ENCODE results near the gene ADGRB3.
A peak's percentile ranks its signal among the peaks of the same experiment; 100 is the strongest.

The ADGRB3 gene

GRCh38 chr6:68726992-68727391 lies 91.9 kb downstream of the ADGRB3 start:
- no peaks in the 10 kb centered on the region for H3K9me3 ChIP-seq (ENCODE audit: control insufficient read depth in 1 of 2, low read length in 2 of 2)
- H3K27me3 ChIP-seq (ENCODE audit: low read depth, low read length): no peaks in the 10 kb centered on the region
- H3K4me3 ChIP-seq (ENCODE audit: low read depth in 1 of 2, low read length in 2 of 2): no peak overlapping the region
- no peaks in the 10 kb centered on the region for H3K36me3 ChIP-seq (ENCODE audit: control insufficient read depth in 1 of 2, insufficient read depth in 2 of 2, low read length in 2 of 2)
- no peaks in the 10 kb centered on the region for H3K4me1 ChIP-seq (ENCODE audit: control insufficient read depth in 1 of 2, insufficient read depth in 2 of 2, low read length in 2 of 2)
- H3K27ac ChIP-seq (ENCODE audit: low read length): no peak overlapping the region

DNA sequence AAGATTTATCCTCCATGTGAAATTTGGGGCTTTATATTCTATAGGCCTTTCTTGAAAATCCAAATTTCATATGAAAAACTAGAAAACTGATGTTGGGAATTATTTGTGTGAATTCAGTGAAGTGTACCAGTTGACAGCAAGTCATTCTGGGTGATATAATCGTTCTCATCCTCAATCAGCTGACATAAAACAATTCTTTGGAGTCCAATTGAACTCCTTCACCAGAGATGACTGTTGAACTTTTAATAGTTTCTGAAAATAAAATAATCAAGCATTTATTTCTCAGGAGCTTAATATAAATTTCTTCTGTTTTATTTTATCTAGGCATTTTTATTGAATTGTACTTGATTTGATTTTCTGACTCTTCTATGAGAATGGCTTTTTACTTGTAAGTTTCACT lies 92.6 kb downstream of the ADGRB3 start:
- Histone ChIP-seq H3K4me3 (ENCODE audit: low read depth in 1 of 2, low read length in 2 of 2) (no peak overlapping the region), H3K27me3 (ENCODE audit: low read depth, low read length) (no peaks in the 10 kb centered on the region), H3K4me1 (ENCODE audit: control insufficient read depth in 1 of 2, insufficient read depth in 2 of 2, low read length in 2 of 2) (no peaks in the 10 kb centered on the region), H3K9me3 (ENCODE audit: control insufficient read depth in 1 of 2, low read length in 2 of 2) (no peaks in the 10 kb centered on the region), H3K27ac (ENCODE audit: low read length) (no peak overlapping the region), H3K36me3 (ENCODE audit: control insufficient read depth in 1 of 2, insufficient read depth in 2 of 2, low read length in 2 of 2) (no peaks in the 10 kb centered on the region)

- Histone ChIP-seq H3K36me3 (ENCODE audit: control insufficient read depth in 1 of 2, insufficient read depth in 2 of 2, low read length in 2 of 2) (no peaks in the 10 kb centered on the region), H3K27ac (ENCODE audit: low read length) (no peak overlapping the region), H3K4me3 (ENCODE audit: low read depth in 1 of 2, low read length in 2 of 2) (no peak overlapping the region), H3K4me1 (ENCODE audit: control insufficient read depth in 1 of 2, insufficient read depth in 2 of 2, low read length in 2 of 2) (no peaks in the 10 kb centered on the region), H3K9me3 (ENCODE audit: control insufficient read depth in 1 of 2, low read length in 2 of 2) (no peaks in the 10 kb centered on the region), H3K27me3 (ENCODE audit: low read depth, low read length) (no peaks in the 10 kb centered on the region)
Measured at GRCh38 chr6:68728159-68728979, 93.3 kb downstream of the ADGRB3 start.

DNA sequence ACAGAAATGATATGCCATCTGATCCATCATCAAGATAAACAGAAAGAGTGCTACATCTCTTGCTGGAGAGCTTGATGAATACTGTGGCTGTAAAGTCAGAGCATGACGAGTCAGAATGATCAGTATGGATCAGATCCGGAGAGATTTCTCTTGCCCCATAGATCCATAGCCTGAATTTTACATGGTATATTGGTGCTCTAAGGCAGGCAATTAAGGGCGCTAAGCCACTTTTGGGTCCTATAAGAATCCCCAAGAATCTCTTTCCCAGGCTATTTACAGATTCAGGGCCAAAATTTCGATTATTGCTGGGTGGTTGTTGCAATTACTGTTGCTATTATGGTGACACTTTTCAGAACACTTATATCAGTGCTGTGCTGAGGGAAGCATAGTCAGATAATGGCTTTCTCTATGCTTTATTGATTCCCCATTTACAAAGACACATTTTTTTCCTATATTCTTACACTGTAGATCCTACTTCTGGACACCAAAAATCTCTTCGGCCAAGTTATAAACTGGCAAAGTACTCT lies 94.4 kb downstream of the ADGRB3 start:
- Histone ChIP-seq H3K4me1 (ENCODE audit: control insufficient read depth in 1 of 2, insufficient read depth in 2 of 2, low read length in 2 of 2) (no peaks in the 10 kb centered on the region), H3K36me3 (ENCODE audit: control insufficient read depth in 1 of 2, insufficient read depth in 2 of 2, low read length in 2 of 2) (no peaks in the 10 kb centered on the region), H3K27me3 (ENCODE audit: low read depth, low read length) (no peaks in the 10 kb centered on the region), H3K9me3 (ENCODE audit: control insufficient read depth in 1 of 2, low read length in 2 of 2) (no peaks in the 10 kb centered on the region), H3K27ac (ENCODE audit: low read length) (peak overlapping the region; percentile 26), H3K4me3 (ENCODE audit: low read depth in 1 of 2, low read length in 2 of 2) (no peak overlapping the region)

GRCh38 chr6:68730291-68731054 lies 95.4 kb downstream of the ADGRB3 start:
- Histone ChIP-seq H3K4me1 (ENCODE audit: control insufficient read depth in 1 of 2, insufficient read depth in 2 of 2, low read length in 2 of 2) (no peaks in the 10 kb centered on the region), H3K4me3 (ENCODE audit: low read depth in 1 of 2, low read length in 2 of 2) (no peak overlapping the region), H3K27me3 (ENCODE audit: low read depth, low read length) (no peaks in the 10 kb centered on the region), H3K36me3 (ENCODE audit: control insufficient read depth in 1 of 2, insufficient read depth in 2 of 2, low read length in 2 of 2) (no peaks in the 10 kb centered on the region), H3K9me3 (ENCODE audit: control insufficient read depth in 1 of 2, low read length in 2 of 2) (no peaks in the 10 kb centered on the region), H3K27ac (ENCODE audit: low read length) (no peak overlapping the region)

DNA sequence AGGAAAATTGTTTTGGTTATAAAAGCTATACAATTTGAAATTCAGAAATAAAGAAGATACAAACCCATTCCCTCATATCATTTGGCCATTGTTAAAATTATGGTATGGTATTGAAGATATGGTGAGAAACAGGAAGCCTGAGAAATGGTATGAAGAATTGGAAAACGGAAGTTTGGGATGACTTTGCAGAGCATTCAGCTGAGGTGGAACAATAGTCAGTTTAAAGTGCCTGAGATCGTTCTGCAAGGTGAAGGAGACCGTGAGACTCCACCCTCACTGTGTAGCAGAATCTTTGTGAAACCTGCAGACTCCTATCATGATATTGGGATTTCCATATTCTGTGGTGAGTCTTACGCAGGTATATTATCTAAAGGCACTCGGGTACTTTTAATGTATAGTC lies 97.3 kb downstream of the ADGRB3 start:
- Histone ChIP-seq H3K9me3 (ENCODE audit: control insufficient read depth in 1 of 2, low read length in 2 of 2) (no peaks in the 10 kb centered on the region), H3K36me3 (ENCODE audit: control insufficient read depth in 1 of 2, insufficient read depth in 2 of 2, low read length in 2 of 2) (no peaks in the 10 kb centered on the region), H3K4me1 (ENCODE audit: control insufficient read depth in 1 of 2, insufficient read depth in 2 of 2, low read length in 2 of 2) (no peaks in the 10 kb centered on the region), H3K27me3 (ENCODE audit: low read depth, low read length) (no peaks in the 10 kb centered on the region), H3K4me3 (ENCODE audit: low read depth in 1 of 2, low read length in 2 of 2) (no peak overlapping the region), H3K27ac (ENCODE audit: low read length) (no peak overlapping the region)

- H3K36me3 ChIP-seq (ENCODE audit: control insufficient read depth in 1 of 2, insufficient read depth in 2 of 2, low read length in 2 of 2): no peaks in the 10 kb centered on the region
- H3K4me1 ChIP-seq (ENCODE audit: control insufficient read depth in 1 of 2, insufficient read depth in 2 of 2, low read length in 2 of 2): no peaks in the 10 kb centered on the region
- no peak overlapping the region for H3K27ac ChIP-seq (ENCODE audit: low read length)
- H3K27me3 ChIP-seq (ENCODE audit: low read depth, low read length): no peaks in the 10 kb centered on the region
- no peak overlapping the region for H3K4me3 ChIP-seq (ENCODE audit: low read depth in 1 of 2, low read length in 2 of 2)
- H3K9me3 ChIP-seq (ENCODE audit: control insufficient read depth in 1 of 2, low read length in 2 of 2): no peaks in the 10 kb centered on the region
Measured at GRCh38 chr6:68735866-68736265, 100.8 kb downstream of the ADGRB3 start.

DNA sequence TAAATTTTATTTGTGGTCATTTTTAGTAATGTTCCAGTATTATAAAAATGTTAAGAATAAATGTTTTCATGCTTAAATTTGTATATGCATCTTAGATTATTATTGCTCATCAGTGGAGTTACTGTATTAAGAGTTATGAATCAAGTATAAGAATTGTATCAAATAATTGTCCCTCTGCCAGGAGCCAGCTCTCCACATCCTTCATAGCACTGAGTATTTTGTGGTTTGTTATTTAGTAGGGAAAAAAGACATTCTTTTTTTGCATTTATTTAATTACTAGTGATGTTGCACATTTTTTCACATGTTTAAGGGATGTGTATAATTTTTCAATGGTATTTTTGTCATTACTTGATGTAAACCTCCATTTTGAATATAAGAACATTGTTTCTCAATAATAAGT lies 102.0 kb downstream of the ADGRB3 start:
- H3K27ac ChIP-seq (ENCODE audit: low read length): no peak overlapping the region
- H3K9me3 ChIP-seq (ENCODE audit: control insufficient read depth in 1 of 2, low read length in 2 of 2): no peaks in the 10 kb centered on the region
- no peaks in the 10 kb centered on the region for H3K27me3 ChIP-seq (ENCODE audit: low read depth, low read length)
- no peaks in the 10 kb centered on the region for H3K36me3 ChIP-seq (ENCODE audit: control insufficient read depth in 1 of 2, insufficient read depth in 2 of 2, low read length in 2 of 2)
- H3K4me3 ChIP-seq (ENCODE audit: low read depth in 1 of 2, low read length in 2 of 2): no peak overlapping the region
- H3K4me1 ChIP-seq (ENCODE audit: control insufficient read depth in 1 of 2, insufficient read depth in 2 of 2, low read length in 2 of 2): no peaks in the 10 kb centered on the region

GRCh38 chr6:68738039-68738438 lies 103.0 kb downstream of the ADGRB3 start:
- H3K27ac ChIP-seq (ENCODE audit: low read length): no peak overlapping the region
- H3K4me1 ChIP-seq (ENCODE audit: control insufficient read depth in 1 of 2, insufficient read depth in 2 of 2, low read length in 2 of 2): peaks cover 0 to 1% of the 10 kb centered on the region in 2 donors
- no peak overlapping the region for H3K4me3 ChIP-seq (ENCODE audit: low read depth in 1 of 2, low read length in 2 of 2)

DNA sequence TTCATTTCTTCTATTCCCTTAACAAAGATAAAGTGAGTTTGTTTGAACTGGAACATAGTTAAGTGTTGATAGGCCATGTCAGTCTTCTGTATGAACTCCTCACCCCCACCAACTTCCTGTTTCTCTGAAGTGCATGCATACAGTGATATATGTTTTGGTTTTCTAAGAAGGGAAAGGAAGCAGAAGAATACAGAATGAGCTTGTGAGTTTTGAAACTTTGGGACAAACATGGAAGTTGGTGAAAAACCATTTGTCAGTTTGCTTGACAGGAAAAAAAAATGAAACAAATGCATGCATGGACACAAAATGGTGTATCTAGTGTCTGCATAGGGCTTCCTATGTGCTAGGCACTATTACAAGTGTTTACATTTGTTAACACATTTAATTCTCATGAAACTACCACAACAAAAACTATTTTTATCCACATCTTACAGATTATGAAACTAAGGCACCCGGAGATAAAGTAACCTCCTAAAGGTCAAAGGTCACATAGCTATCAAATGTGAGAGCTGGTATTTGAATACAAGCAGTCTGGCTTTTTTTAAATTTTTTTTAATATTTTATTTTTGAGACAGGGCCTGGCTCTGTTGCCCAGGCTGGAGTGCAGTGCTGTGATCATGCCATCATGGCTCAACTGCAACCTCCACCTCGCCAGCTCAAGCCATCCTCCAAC lies 105.9 kb downstream of the ADGRB3 start:
- Histone ChIP-seq H3K36me3 (ENCODE audit: control insufficient read depth in 1 of 2, insufficient read depth in 2 of 2, low read length in 2 of 2) (no peaks in the 10 kb centered on the region), H3K27ac (ENCODE audit: low read length) (no peak overlapping the region), H3K4me3 (ENCODE audit: low read depth in 1 of 2, low read length in 2 of 2) (no peak overlapping the region), H3K27me3 (ENCODE audit: low read depth, low read length) (no peaks in the 10 kb centered on the region), H3K4me1 (ENCODE audit: control insufficient read depth in 1 of 2, insufficient read depth in 2 of 2, low read length in 2 of 2) (peaks cover 0 to 5% of the 10 kb centered on the region in 2 donors), H3K9me3 (ENCODE audit: control insufficient read depth in 1 of 2, low read length in 2 of 2) (no peaks in the 10 kb centered on the region)

More at GRCh38 chr6:68738039-68738438, 103.0 kb downstream of the ADGRB3 start:
- Histone ChIP-seq H3K9me3 (ENCODE audit: control insufficient read depth in 1 of 2, low read length in 2 of 2) (no peaks in the 10 kb centered on the region), H3K36me3 (ENCODE audit: control insufficient read depth in 1 of 2, insufficient read depth in 2 of 2, low read length in 2 of 2) (no peaks in the 10 kb centered on the region), H3K27me3 (ENCODE audit: low read depth, low read length) (no peaks in the 10 kb centered on the region)

Data from muscle layer of duodenum (tissue), 2 donors.